Nephron (organoid): ENCODE measurements around the gene PLCB1.
A peak's percentile ranks its signal among the peaks of the same experiment; 100 is the strongest.

Experiments
- H3K27ac Mint-ChIP-seq, 3 experiments: 2 replicates each; pipeline ENCODE4 v1.8.0; 2020; ENCODE audit warnings: mixed read lengths in 3 of 3, mild to moderate bottlenecking in 2 of 3, moderate library complexity in 1 of 3
- H3K27me3 Mint-ChIP-seq: 2 replicates; pipeline ENCODE4 v1.8.0; 2021; ENCODE audit warnings: low read depth, mild to moderate bottlenecking, moderate library complexity, mixed read lengths
- H3K36me3 Mint-ChIP-seq: 2 replicates; pipeline ENCODE4 v1.8.0; 2020; ENCODE audit warnings: low read depth, mixed read lengths
- H3K4me1 Mint-ChIP-seq: 2 replicates; pipeline ENCODE4 v1.8.0; 2020; ENCODE audit warnings: mixed read lengths
- H3K4me3 Mint-ChIP-seq, 3 experiments: 2 replicates each; pipeline ENCODE4 v1.8.0; 2020; ENCODE audit warnings: mild to moderate bottlenecking in 3 of 3, mixed read lengths in 3 of 3, moderate library complexity in 2 of 3
- H3K9me3 Mint-ChIP-seq: 2 replicates; pipeline ENCODE4 v1.8.0; 2020; ENCODE audit warnings: mixed read lengths
- CTCF ChIP-seq, 3 experiments: fragments of 200-600 bp; sonication (generic); IDR thresholded peaks; one replicate each; pipeline ENCODE4 v1.5.0; 2021; ENCODE audit warnings: antibody characterized with exemption in 3 of 3; ENCODE audit not compliant: unreplicated experiment in 3 of 3

PLCB1 gene

GRCh38 chr20:8330785-8331695 lies 199.0 kb downstream of the PLCB1 start:
- H3K27me3 Mint-ChIP-seq = no peaks in the 10 kb centered on the region
- H3K36me3 Mint-ChIP-seq = no peaks in the 10 kb centered on the region
- H3K9me3 Mint-ChIP-seq = no peaks in the 10 kb centered on the region
- peak overlapping the region; percentile 51 to 80 (median 67) for H3K27ac Mint-ChIP-seq
- H3K4me3 Mint-ChIP-seq = no peak overlapping the region
- TF ChIP-seq CTCF (IDR thresholded peaks at IDR 0.05; ENCODE audit: unreplicated experiment in 3 of 3) = no peak
- H3K4me1 Mint-ChIP-seq = peaks cover 18% of the 10 kb centered on the region

- H3K27ac Mint-ChIP-seq = peak overlapping the region; percentile 51 to 80 (median 67)
- H3K27me3 Mint-ChIP-seq = no peaks in the 10 kb centered on the region
- H3K36me3 Mint-ChIP-seq = no peaks in the 10 kb centered on the region
These were observed 199.8 kb downstream of the PLCB1 start for GRCh38 chr20:8331740-8332412.

GRCh38 chr20:8334641-8335040 lies 202.6 kb downstream of the PLCB1 start:
- Mint-ChIP-seq H3K4me3 (no peak overlapping the region), H3K36me3 (no peaks in the 10 kb centered on the region), H3K9me3 (no peaks in the 10 kb centered on the region), H3K27me3 (no peaks in the 10 kb centered on the region), H3K27ac (peak overlapping the region in 1 of 3 experiments; percentile 51), H3K4me1 (peaks cover 18% of the 10 kb centered on the region)
- TF ChIP-seq CTCF (IDR thresholded peaks at IDR 0.05; ENCODE audit: unreplicated experiment in 3 of 3) = no peak

More at GRCh38 chr20:8331740-8332412, 199.8 kb downstream of the PLCB1 start:
- peaks cover 18% of the 10 kb centered on the region for H3K4me1 Mint-ChIP-seq
- no peaks in the 10 kb centered on the region for H3K9me3 Mint-ChIP-seq
- TF ChIP-seq CTCF (IDR thresholded peaks at IDR 0.05; ENCODE audit: unreplicated experiment in 3 of 3) = no peak
- H3K4me3 Mint-ChIP-seq = no peak overlapping the region

GRCh38 chr20:8335059-8335458 lies 203.0 kb downstream of the PLCB1 start:
- H3K4me1 Mint-ChIP-seq = peaks cover 18% of the 10 kb centered on the region
- no peaks in the 10 kb centered on the region for H3K27me3 Mint-ChIP-seq
- no peak overlapping the region for H3K4me3 Mint-ChIP-seq
- H3K9me3 Mint-ChIP-seq = no peaks in the 10 kb centered on the region
- TF ChIP-seq CTCF (IDR thresholded peaks at IDR 0.05; ENCODE audit: unreplicated experiment in 3 of 3) = no peak
- no peaks in the 10 kb centered on the region for H3K36me3 Mint-ChIP-seq
- H3K27ac Mint-ChIP-seq = peak overlapping the region in 1 of 3 experiments; percentile 51

GRCh38 chr20:8335495-8336195 lies 203.6 kb downstream of the PLCB1 start:
- Mint-ChIP-seq H3K36me3 (no peaks in the 10 kb centered on the region), H3K27me3 (no peaks in the 10 kb centered on the region), H3K9me3 (no peaks in the 10 kb centered on the region), H3K27ac (peak overlapping the region in 1 of 3 experiments; percentile 19), H3K4me1 (peaks cover 15% of the 10 kb centered on the region), H3K4me3 (no peak overlapping the region)
- TF ChIP-seq CTCF (IDR thresholded peaks at IDR 0.05; ENCODE audit: unreplicated experiment in 3 of 3) = no peak
